BLaER1 (cell line): Measurements from ENCODE around the gene LGALS4.

Experiments
- H3K27ac ChIP-seq: shearing (Covaris generic); formaldehyde crosslinking; 2 replicates; pipeline ENCODE4 v1.8.1; 2022
- H3K27me3 ChIP-seq: shearing (Covaris generic); formaldehyde crosslinking; 2 replicates; pipeline ENCODE4 v1.8.1; 2022
- H3K36me3 ChIP-seq: shearing (Covaris generic); formaldehyde crosslinking; 2 replicates; pipeline ENCODE4 v1.8.1; 2022
- H3K4me1 ChIP-seq: shearing (Covaris generic); formaldehyde crosslinking; 2 replicates; pipeline ENCODE4 v1.8.1; 2022
- H3K4me2 ChIP-seq: shearing (Covaris generic); formaldehyde crosslinking; 2 replicates; pipeline ENCODE4 v1.8.1; 2022
- H3K4me3 ChIP-seq: shearing (Covaris generic); formaldehyde crosslinking; 2 replicates; pipeline ENCODE4 v1.8.1; 2022
- H3K9ac ChIP-seq: shearing (Covaris generic); formaldehyde crosslinking; 2 replicates; pipeline ENCODE4 v1.8.1; 2022
- H3K9me3 ChIP-seq: shearing (Covaris generic); formaldehyde crosslinking; 2 replicates; pipeline ENCODE4 v1.8.1; 2022
- H4K20me1 ChIP-seq: shearing (Covaris generic); formaldehyde crosslinking; 2 replicates; pipeline ENCODE4 v1.8.1; 2022
- Cebpa-rat ChIP-seq: shearing (Covaris generic); IDR thresholded peaks from 2 replicates; pipeline ENCODE4 v1.8.1; 2022

LGALS4 gene

GRCh38 chr19:38850976-38851621, 38.4 kb upstream of the LGALS4 start:
- Histone ChIP-seq H3K9ac (peak overlapping the region; percentile 91), H3K4me3 (peak overlapping the region; percentile 81), H3K4me1 (peaks cover 55% of the 10 kb centered on the region)

GRCh38 chr19:38850436-38850975, 37.8 kb upstream of the LGALS4 start:
- no peak for TF ChIP-seq Cebpa-rat
- H3K4me3 ChIP-seq, result peak overlapping the region; percentile 81
- peaks cover 33% of the 10 kb centered on the region for H3K36me3 ChIP-seq
- peak overlapping the region; percentile 98 for H3K4me2 ChIP-seq
- H3K4me1 ChIP-seq, result peaks cover 61% of the 10 kb centered on the region
- no peaks in the 10 kb centered on the region for H3K27me3 ChIP-seq
- peak overlapping the region; percentile 91 for H3K9ac ChIP-seq
- H4K20me1 ChIP-seq, result peaks cover 37% of the 10 kb centered on the region
- H3K27ac ChIP-seq, result peak overlapping the region; percentile 93
- H3K9me3 ChIP-seq, result no peaks in the 10 kb centered on the region

More at GRCh38 chr19:38850976-38851621, 38.4 kb upstream of the LGALS4 start:
- Histone ChIP-seq H3K36me3 (peaks cover 27% of the 10 kb centered on the region), H3K9me3 (peaks cover 3% of the 10 kb centered on the region; the same call in 1 of the 2 replicates), H3K4me2 (peak overlapping the region; percentile 98), H3K27me3 (no peaks in the 10 kb centered on the region), H3K27ac (peak overlapping the region; percentile 93), H4K20me1 (peaks cover 31% of the 10 kb centered on the region)
- no peak for TF ChIP-seq Cebpa-rat

DNA sequence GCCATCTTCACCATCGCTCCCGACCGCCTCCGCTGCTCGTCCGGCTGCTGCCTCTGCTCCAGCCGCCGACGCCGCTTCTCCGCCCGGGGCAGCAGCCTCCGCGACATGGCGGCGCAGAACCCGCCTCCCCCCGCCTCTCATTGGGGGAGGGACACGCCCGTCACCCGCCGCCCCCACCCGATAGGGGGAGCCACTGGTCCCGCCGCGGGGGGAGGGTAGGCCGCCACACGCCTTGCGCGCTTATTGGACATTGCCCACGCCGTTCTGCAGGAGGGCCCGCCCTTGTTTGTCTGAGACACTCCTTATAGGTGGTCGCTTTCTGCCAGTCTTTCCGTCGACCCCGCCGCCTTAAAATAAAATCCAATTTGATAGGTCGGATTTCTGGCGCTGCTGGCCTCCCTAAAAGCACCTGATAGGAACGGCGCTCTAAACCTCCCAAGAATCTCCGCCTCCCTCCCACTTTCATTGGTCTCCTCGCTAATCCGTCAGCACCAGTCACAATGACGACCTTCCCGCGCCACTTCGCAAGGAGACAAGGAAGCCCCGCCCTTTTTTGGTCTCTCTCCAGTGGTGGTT, 37.2 kb upstream of the LGALS4 start, which contains the start of gene HNRNPL:
TSS of gene HNRNPL (minus strand) at position 127 of the 576 bp plus-strand sequence. CDS start at position 107, 20 bp downstream.
- H3K27ac ChIP-seq, result peak within 1 kb of the TSS; percentile 100
- H4K20me1 ChIP-seq, result peaks cover 43% of the 10 kb centered on the region

GRCh38 chr19:38849147-38849859, 36.6 kb upstream of the LGALS4 start:
- H4K20me1 ChIP-seq, result peaks cover 49% of the 10 kb centered on the region
- TF ChIP-seq Cebpa-rat, result no peak

More for the DNA sequence above, 37.2 kb upstream of the LGALS4 start, which contains the start of gene HNRNPL:
- H3K4me2 ChIP-seq, result peak within 1 kb of the TSS; percentile 99
- peak within 1 kb of the TSS; percentile 95 for H3K4me3 ChIP-seq
- TF ChIP-seq Cebpa-rat, result no peak
- peaks cover 66% of the 10 kb centered on the region for H3K4me1 ChIP-seq
- H3K9me3 ChIP-seq, result no peaks in the 10 kb centered on the region
- no peaks in the 10 kb centered on the region for H3K27me3 ChIP-seq
- peaks cover 39% of the 10 kb centered on the region for H3K36me3 ChIP-seq
- peak within 1 kb of the TSS; percentile 100 for H3K9ac ChIP-seq

DNA sequence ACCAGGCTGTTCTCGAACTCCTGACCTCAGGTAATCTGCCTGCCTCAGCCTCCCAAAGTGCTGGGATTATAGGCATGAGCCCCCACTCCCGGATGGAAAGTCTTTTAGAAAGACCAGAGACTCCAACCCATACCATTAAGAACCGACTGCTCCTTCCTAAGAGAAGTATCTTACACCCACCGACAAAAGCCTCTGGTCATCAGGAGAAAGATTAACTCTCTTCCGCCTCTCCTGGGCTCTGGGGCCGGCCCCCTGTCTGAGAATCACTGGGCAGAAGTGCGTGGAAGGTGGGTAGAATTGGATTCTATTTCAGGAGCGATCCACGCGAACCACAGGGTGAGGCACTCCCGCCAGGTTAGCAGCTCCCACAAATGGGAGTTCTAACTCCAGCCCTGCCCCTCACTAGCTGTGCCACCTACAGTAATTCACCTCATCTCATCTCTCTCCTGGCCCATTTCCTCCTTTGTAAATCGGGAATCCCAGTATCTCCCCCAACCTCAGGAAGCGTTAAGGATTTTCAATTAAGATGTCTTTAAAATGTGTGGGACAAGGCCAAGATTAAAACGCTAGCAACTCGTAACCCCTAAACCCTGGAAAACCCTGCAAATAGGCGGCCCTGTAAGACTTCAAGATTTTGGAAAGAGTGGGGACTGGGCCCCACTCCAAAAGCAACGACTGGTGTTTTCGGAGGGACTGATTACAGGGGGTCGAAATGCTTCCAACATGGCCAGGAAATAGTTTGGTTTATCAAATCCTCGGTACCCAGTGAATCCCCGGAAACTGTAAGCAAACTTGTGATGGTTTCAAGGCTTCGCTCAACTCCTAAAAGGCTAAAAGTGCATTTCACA, 35.8 kb upstream of the LGALS4 start:
- Histone ChIP-seq H3K9ac (peak overlapping the region; percentile 100), H3K27ac (peak overlapping the region; percentile 100), H3K4me3 (peak overlapping the region; percentile 95), H3K27me3 (no peaks in the 10 kb centered on the region), H4K20me1 (peaks cover 57% of the 10 kb centered on the region), H3K4me2 (peak overlapping the region; percentile 99), H3K9me3 (no peaks in the 10 kb centered on the region), H3K4me1 (peaks cover 72% of the 10 kb centered on the region), H3K36me3 (peaks cover 53% of the 10 kb centered on the region)
- no peak for TF ChIP-seq Cebpa-rat

More at GRCh38 chr19:38849147-38849859, 36.6 kb upstream of the LGALS4 start:
- Histone ChIP-seq H3K27ac (peak overlapping the region; percentile 100), H3K27me3 (no peaks in the 10 kb centered on the region), H3K9ac (peak overlapping the region; percentile 100), H3K4me3 (peak overlapping the region; percentile 95), H3K36me3 (peaks cover 45% of the 10 kb centered on the region), H3K9me3 (no peaks in the 10 kb centered on the region), H3K4me1 (peaks cover 72% of the 10 kb centered on the region), H3K4me2 (peak overlapping the region; percentile 99)

- peak overlapping the region; percentile 36; the same call in 1 of the 2 replicates for H3K4me2 ChIP-seq
- TF ChIP-seq Cebpa-rat, result no peak
- no peak overlapping the region for H3K27ac ChIP-seq
These were observed 33.4 kb upstream of the LGALS4 start for GRCh38 chr19:38846097-38846496.

DNA sequence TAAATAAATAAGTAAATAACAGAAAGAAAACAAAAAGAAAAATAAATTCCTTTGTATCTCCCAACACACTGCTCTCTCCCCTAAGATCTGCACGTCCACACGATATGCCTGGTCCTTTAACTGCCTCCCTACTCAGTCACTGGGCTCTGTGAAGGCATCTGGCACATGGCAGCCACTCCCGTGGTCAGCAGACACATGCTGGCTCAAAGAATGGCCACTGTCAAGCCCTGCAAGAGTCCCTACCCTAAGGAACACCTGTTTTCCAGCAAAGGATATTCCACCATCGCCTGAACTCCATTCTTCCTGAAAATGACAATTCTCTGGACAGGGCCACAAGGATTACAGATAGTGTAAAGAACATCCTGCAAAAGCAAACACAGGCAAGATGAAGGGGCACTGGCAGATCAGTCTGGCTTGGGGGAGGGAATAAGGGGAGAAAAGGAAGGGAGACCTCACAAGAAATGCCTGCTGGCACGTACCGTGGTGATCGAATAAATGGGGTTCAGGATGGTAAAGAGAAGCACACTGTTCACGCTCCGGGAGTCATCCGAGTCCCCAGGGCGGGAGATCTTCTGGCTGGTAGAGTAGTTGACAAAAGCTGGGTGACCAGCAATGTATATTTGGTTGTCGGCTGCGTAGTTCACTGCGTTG, 32.8 kb upstream of the LGALS4 start:
- Histone ChIP-seq H3K27ac (no peak overlapping the region; the same call in 1 of the 2 replicates), H3K4me3 (no peak overlapping the region), H3K9ac (peak overlapping the region; percentile 36), H3K27me3 (no peaks in the 10 kb centered on the region), H3K9me3 (no peaks in the 10 kb centered on the region), H3K36me3 (peaks cover 83% of the 10 kb centered on the region), H4K20me1 (peaks cover 87% of the 10 kb centered on the region), H3K4me2 (peak overlapping the region; percentile 36; the same call in 1 of the 2 replicates), H3K4me1 (peaks cover 83% of the 10 kb centered on the region)
- no peak for TF ChIP-seq Cebpa-rat

More at GRCh38 chr19:38846097-38846496, 33.4 kb upstream of the LGALS4 start:
- Histone ChIP-seq H3K9ac (peak overlapping the region; percentile 36; the same call in 1 of the 2 replicates), H3K27me3 (no peaks in the 10 kb centered on the region), H3K4me1 (peaks cover 81% of the 10 kb centered on the region), H3K36me3 (peaks cover 77% of the 10 kb centered on the region), H4K20me1 (peaks cover 81% of the 10 kb centered on the region), H3K9me3 (no peaks in the 10 kb centered on the region), H3K4me3 (no peak overlapping the region)

- H4K20me1 ChIP-seq, result peaks cover 100% of the 10 kb centered on the region
- H3K4me1 ChIP-seq, result peaks cover 86% of the 10 kb centered on the region
- H3K36me3 ChIP-seq, result peaks cover 96% of the 10 kb centered on the region
- peak overlapping the region; percentile 76 for H3K4me2 ChIP-seq
- TF ChIP-seq Cebpa-rat, result no peak
- peak overlapping the region; percentile 42 for H3K9ac ChIP-seq
- no peaks in the 10 kb centered on the region for H3K27me3 ChIP-seq
- H3K27ac ChIP-seq, result no peak overlapping the region
- no peaks in the 10 kb centered on the region for H3K9me3 ChIP-seq
- H3K4me3 ChIP-seq, result no peak overlapping the region; the same call in 1 of the 2 replicates
These were observed 31.4 kb upstream of the LGALS4 start for GRCh38 chr19:38844093-38844686.
